ENCODE measurements around the gene PPAT. TPM values are rescaled to one million over a fixed set of nuclear protein-coding genes. Genes with fewer than 3 reads are reported as not detected.
"Not testable (repeated sequence)": the region's sequence is repeated elsewhere in the genome, so short reads cannot be mapped to it uniquely, and the experiment has no call there.

Gene PPAT
- polyA plus RNA-seq, 1 donor from 2014 or later: 10.3 TPM

DNA sequence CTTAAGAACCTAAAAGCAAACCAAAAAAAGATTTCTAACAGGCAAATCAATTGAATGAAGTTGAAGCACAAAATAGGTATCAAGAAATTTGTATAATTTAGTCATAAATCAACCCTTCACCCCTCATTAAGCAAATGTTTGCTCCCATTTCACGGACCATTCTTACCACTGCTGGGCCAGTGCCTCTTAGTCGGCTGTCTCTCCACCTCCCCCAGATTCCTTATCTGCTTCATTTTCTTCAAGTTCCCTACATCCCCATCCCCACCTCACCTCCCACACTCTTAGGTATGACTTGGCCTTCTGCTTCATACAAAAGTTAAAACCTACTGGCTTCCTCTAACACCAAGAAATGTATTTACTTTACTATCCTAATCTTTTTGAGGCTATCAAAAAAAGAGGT is 60.0 kb downstream of the PPAT start:
- no peaks in the 10 kb centered on the region for H3K36me3 Mint-ChIP-seq
- H3K27ac Mint-ChIP-seq: no peak overlapping the region

GRCh38 chr4:56374956-56375355 is 60.5 kb downstream of the PPAT start:
- Mint-ChIP-seq H3K27ac (no peak overlapping the region), H3K4me1 (peaks cover 0 to 3% (median 0%) of the 10 kb centered on the region in 3 donors), H3K9me3 (no peaks in the 10 kb centered on the region), H3K4me3 (no peak overlapping the region), H3K27me3 (no peaks in the 10 kb centered on the region), H3K36me3 (peaks cover 3% of the 10 kb centered on the region)

More for the DNA sequence above, 60.0 kb downstream of the PPAT start:
- Mint-ChIP-seq H3K4me1 (peaks cover 0 to 3% (median 0%) of the 10 kb centered on the region in 3 donors), H3K27me3 (no peaks in the 10 kb centered on the region), H3K4me3 (no peak overlapping the region), H3K9me3 (no peaks in the 10 kb centered on the region)

DNA sequence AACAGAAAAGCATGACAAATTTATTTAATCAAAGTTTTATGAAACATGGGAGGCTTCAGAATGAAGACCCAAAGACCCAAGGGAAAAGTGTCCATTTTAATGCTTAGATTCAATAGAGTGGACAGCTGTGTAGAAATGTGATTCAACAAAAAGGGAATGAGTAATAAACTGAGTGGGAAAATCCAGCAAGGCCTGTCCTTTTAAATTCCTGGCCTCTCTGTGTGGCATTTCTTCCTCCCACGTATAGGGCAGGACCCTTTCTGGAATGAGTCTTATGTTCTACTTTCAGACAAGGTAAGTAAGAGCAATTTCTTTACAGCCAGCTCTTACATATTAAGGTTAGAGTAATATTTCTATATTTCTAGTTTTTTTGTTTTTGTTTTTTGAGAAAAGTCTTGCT is 62.6 kb downstream of the PPAT start:
- H3K36me3 Mint-ChIP-seq: peaks cover 8% of the 10 kb centered on the region
- H3K4me3 Mint-ChIP-seq: no peak overlapping the region
- H3K27me3 Mint-ChIP-seq: no peaks in the 10 kb centered on the region
- H3K4me1 Mint-ChIP-seq: peaks cover 0 to 3% (median 0%) of the 10 kb centered on the region in 3 donors
- H3K27ac Mint-ChIP-seq: no peak overlapping the region
- no peaks in the 10 kb centered on the region for H3K9me3 Mint-ChIP-seq

DNA sequence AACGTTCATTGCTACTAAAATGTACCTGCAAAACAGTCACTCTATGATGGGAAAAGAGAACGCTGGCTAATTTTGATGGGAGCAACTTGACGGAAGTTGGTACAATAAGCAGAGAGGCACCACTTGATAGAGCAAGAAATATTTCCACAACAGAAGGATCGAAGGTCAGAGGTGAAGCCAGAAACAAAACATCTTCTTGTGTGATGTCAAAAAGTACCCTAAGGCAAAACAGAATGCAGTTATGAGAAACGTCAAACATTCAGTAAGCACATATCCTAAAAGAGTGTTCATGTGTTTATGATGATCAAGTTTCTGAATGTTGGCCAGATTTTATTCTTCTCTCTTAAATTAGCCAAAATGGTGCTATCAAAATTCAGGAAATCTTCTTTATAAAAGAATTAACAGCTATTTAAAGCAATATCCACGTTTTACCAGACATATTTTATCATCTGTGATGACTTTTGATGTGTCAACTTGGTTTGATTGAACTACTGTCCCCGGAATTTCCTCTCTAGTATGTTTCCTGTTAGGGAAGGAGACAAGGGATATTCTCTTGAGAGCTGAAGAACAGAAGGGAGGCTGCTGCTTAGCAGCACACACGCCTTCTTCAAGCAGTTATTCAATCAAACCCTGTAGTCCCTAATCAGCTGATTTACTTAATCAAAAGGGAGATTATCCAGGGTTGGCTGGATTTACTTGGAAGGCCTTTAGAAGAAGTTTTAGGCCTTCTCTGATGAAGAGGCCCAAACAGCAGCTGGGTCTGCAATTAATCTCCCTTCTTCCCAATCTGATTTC is 63.8 kb downstream of the PPAT start:
- Mint-ChIP-seq H3K27me3 (no peaks in the 10 kb centered on the region), H3K27ac (no peak overlapping the region), H3K36me3 (peaks cover 8% of the 10 kb centered on the region), H3K4me1 (no peaks in the 10 kb centered on the region), H3K9me3 (no peaks in the 10 kb centered on the region), H3K4me3 (no peak overlapping the region)

- Mint-ChIP-seq H3K4me3 (no peak overlapping the region), H3K27me3 (no peaks in the 10 kb centered on the region), H3K27ac (no peak overlapping the region), H3K9me3 (no peaks in the 10 kb centered on the region), H3K4me1 (peaks cover 0 to 2% (median 0%) of the 10 kb centered on the region in 3 donors), H3K36me3 (peaks cover 8% of the 10 kb centered on the region)
These were observed 65.0 kb downstream of the PPAT start for GRCh38 chr4:56370377-56370776.

DNA sequence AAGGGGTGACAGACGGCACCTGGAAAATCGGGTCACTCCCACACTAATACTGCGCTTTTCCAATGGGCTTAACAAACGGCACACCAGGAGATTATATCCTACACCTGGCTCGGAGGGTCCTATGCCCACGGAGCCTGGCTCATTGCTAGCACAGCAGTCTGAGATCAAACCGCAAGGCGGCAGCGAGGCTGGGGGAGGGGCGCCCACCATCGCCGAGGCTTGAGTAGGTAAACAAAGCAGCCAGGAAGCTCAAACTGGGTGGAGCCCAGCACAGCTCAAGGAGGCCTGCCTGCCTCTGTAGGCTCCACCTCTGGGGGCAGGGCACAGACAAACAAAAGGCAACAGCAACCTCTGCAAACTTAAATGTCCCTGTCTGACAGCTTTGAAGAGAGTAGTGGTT is 72.4 kb downstream of the PPAT start:
- H3K4me1 Mint-ChIP-seq, H3K27ac Mint-ChIP-seq, H3K9me3 Mint-ChIP-seq, H3K27me3 Mint-ChIP-seq: not testable (repeated sequence)
- Mint-ChIP-seq H3K4me3 (peak overlapping the region in 1 of 4 donors; percentile 66), H3K36me3 (peaks cover 13% of the 10 kb centered on the region)

DNA sequence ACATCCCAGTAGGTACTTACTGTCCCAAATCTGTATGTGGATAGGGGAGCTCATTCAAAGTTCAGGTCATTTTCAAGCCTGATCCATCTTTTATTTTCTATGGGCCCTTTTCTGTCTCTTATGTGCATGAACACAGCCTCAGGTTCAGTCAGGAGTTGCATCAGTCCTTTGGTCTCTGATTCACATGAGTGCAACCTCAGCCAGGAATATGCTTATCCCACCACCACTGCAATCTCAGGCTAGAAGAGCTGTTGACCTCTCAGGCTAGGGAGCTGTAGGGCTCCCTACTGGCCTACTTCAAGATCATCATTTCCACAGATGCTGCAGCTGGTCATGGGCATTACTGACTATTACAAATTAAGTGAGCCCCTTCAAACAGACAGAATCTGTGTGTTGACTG is 75.3 kb downstream of the PPAT start:
- Mint-ChIP-seq H3K36me3 (peaks cover 13% of the 10 kb centered on the region), H3K27ac (no peak overlapping the region), H3K9me3 (peaks cover 0 to 1% (median under 1%) of the 10 kb centered on the region in 3 donors), H3K27me3 (no peaks in the 10 kb centered on the region), H3K4me3 (no peak overlapping the region), H3K4me1 (no peaks in the 10 kb centered on the region)

GRCh38 chr4:56356650-56357049 is 78.8 kb downstream of the PPAT start:
- no peak overlapping the region for H3K27ac Mint-ChIP-seq
- H3K36me3 Mint-ChIP-seq: peaks cover 5% of the 10 kb centered on the region
- peaks cover 0 to 1% (median 0%) of the 10 kb centered on the region in 3 donors for H3K4me1 Mint-ChIP-seq
- no peak overlapping the region for H3K4me3 Mint-ChIP-seq
- H3K27me3 Mint-ChIP-seq: no peaks in the 10 kb centered on the region
- no peaks in the 10 kb centered on the region for H3K9me3 Mint-ChIP-seq

- H3K27me3 Mint-ChIP-seq: no peaks in the 10 kb centered on the region
- peaks cover 0 to 1% (median 0%) of the 10 kb centered on the region in 3 donors for H3K4me1 Mint-ChIP-seq
- H3K9me3 Mint-ChIP-seq: no peaks in the 10 kb centered on the region
- H3K36me3 Mint-ChIP-seq: peaks cover 7% of the 10 kb centered on the region
- H3K27ac Mint-ChIP-seq: no peak overlapping the region
- no peak overlapping the region for H3K4me3 Mint-ChIP-seq
These were observed 86.8 kb downstream of the PPAT start for GRCh38 chr4:56348576-56348975.

DNA sequence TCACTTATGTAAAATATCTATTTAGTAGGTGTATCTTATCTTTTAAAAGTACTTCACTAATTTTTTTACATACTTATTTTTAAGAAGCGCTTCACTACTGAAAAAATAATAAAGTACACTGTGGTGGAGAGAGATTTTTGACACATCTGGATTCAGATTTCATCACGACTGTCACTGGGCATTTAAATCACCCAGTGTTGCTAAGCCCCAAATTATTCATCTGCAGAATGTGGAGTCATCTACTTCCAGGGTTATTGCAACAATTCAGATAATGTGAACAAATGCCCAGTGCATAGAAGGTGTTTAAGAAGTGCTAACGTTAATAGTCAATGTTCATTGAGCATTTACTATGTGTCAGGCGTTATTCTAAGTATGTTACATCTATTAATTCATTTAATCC is 90.0 kb downstream of the PPAT start:
- Mint-ChIP-seq H3K27ac (no peak overlapping the region), H3K9me3 (no peaks in the 10 kb centered on the region)

More for the DNA sequence above, 90.0 kb downstream of the PPAT start:
- Mint-ChIP-seq H3K4me3 (no peak overlapping the region), H3K36me3 (peaks cover 7% of the 10 kb centered on the region), H3K4me1 (peaks cover 0 to 3% (median 0%) of the 10 kb centered on the region in 3 donors), H3K27me3 (no peaks in the 10 kb centered on the region)

Other genes with a start within 250 kb of the PPAT start
- 24.8 TPM for gene AASDH, start 48.1 kb downstream of the PPAT start, polyA plus RNA-seq
- 35.7 TPM for gene PAICS, start 645 bp upstream of the PPAT start, polyA plus RNA-seq
- 163 TPM for gene SRP72, start 32.0 kb upstream of the PPAT start, polyA plus RNA-seq
- gene ARL9, start 70.2 kb upstream of the PPAT start, polyA plus RNA-seq: not detected
- 84.2 TPM for gene HOPX, start 245.7 kb upstream of the PPAT start, polyA plus RNA-seq